CD4-positive, alpha-beta T cell treated with Interleukin-1 beta for 1 hour (primary cell): ENCODE data around the gene MAPK8IP3.
"Not testable (repeated sequence)": the region's sequence is repeated elsewhere in the genome, so short reads cannot be mapped to it uniquely, and the experiment has no call there.

Experiments
- DNase-seq, 2 donors: peaks; one replicate each; pipeline ENCODE4 v3.0.0-alpha.2; 2020 to 2022

The MAPK8IP3 gene

GRCh38 chr16:1713933-1714332, 7.9 kb downstream of the MAPK8IP3 start:
- peak in 1 of 2 donors; percentile 80 for DNase-seq

DNA sequence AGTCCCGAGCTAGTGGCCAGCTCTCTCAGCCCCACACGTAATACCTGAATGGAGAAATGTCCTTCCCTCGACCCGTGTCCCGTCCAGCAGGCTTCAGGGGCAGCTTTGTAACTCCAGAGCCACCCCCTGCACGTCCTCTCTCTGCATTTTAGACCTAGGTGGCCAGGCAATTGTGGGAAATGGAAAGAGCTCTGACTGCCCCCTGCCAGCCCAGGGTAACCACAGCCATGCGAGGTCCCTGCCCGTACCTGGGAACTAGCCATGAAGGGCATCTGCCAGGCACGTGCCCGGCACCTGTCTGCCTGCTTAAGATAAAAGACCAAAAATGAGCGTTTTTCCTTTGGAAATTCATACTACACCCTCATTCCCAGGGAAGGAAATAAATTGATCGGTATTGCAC, 9.2 kb downstream of the MAPK8IP3 start:
- no peak for DNase-seq

DNA sequence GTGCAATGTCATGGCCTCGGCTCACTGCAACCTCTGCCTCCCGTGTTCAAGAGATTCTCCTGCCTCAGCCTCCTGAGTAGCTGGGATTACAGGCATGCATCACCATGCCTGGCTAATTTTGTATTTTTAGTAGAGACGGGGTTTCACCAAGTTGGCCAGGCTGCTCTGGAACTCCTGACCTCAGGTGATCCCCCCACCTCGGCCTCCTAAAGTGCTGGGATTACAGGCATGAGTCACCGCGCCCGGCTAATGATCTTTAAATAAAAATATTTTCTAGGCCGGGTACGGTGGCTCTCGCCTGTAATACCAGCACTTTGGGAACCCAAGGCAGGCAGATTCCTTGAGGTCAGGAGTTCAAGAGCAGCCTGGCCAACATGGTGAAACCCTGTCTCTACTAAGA, 12.2 kb downstream of the MAPK8IP3 start:
- DNase-seq, result not testable (repeated sequence)

GRCh38 chr16:1719559-1720229, 13.7 kb downstream of the MAPK8IP3 start:
- peak in 1 of 2 donors; percentile 38 for DNase-seq

GRCh38 chr16:1721372-1721771, 15.4 kb downstream of the MAPK8IP3 start:
- no peak for DNase-seq

DNA sequence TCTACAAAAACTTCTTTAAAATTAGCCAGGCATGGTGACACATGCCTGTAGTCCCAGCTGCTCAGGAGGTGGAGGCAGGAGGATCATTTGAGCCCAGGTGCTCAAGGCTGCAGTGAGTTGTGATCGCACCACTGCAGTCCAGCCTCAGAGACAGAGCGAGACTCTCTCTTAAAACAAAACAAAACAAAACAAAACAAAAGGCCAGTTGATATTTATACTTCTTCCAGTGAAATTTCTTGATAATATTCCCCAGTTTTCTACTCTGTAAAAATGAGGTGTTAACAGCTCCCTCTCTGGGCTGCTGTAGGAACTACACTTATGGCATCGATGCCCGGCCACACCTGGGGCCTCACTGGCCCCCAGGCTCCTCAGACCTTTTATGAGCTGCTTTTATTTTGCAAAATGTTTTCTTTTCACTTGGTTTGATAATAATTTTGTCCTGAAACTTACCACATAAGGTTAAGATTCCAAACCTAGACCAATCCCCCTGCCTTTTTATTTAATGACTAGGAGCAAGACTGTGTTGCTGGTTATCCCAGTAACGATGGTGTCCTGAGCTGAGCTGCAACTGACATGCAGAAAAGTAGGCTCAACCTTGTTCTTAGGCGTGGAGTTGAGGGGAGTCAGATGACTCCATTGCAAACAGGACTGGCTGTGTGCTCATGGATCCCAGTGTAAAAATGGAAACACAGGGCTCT, 17.6 kb downstream of the MAPK8IP3 start:
- peak in 1 of 2 donors; percentile 55 for DNase-seq

GRCh38 chr16:1724491-1724890, 18.5 kb downstream of the MAPK8IP3 start:
- no peak for DNase-seq

GRCh38 chr16:1726661-1727502, 20.9 kb downstream of the MAPK8IP3 start:
- no peak for DNase-seq

GRCh38 chr16:1727651-1728624, 21.9 kb downstream of the MAPK8IP3 start:
- DNase-seq, result no peak

DNA sequence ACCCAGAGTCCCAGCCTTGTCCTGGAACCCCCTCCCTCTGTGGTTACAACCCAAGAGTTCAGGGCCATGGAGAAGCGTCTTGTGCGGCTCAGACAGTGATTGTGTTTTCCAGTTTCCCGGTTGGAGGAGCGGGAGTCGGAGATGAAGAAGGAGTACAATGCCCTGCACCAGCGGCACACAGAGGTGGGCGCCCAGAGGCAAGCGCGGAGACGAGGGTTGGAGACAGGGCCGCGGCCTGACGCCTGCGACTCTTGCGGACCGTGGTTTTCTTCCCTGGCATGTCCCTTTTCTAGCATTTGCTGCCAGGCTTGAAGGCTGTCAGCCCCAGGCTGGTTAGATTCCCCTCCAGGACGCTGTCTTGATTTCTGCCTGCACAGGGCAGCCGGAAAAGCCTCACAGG, 23.0 kb downstream of the MAPK8IP3 start:
- DNase-seq, result no peak

DNA sequence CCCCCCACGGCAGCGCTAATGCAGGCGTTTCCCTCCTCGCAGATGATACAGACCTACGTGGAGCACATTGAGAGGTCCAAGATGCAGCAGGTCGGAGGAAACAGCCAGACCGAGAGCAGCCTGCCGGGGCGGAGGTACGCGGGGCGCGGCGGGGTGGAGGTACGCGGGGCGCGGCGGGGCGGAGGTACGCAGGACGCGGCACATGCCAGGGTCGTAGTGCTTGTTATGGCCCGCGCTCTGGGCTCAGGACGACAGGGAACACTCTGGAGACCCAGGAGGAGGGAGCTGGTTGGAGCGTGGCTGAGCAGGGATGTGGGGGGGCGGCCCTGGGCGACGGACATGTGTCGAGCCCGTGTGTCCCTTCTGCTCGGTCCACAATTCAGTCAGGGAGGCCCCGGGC, 23.4 kb downstream of the MAPK8IP3 start:
- DNase-seq, result no peak

DNA sequence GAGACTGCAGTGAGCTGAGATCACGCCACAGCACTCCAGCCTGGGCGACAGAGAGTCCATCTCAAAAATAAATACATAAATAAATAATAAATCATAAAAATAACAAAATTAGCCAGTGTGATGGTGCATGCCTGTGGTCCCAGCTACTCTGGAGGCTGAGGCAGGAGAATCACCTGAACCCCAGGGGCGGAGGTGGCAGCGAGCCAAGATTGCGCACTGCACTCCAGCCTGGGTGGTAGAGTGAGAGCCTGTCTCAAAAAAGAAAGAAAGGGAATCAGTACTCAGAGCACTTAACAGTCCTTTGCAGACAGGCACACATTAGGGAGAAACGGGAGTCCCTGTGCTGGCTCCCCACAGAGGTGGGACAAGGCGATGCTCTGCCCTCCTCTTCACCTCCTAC, 25.1 kb downstream of the MAPK8IP3 start:
- no peak for DNase-seq

- no peak for DNase-seq
These were observed 25.6 kb downstream of the MAPK8IP3 start for GRCh38 chr16:1731603-1732002.

GRCh38 chr16:1732071-1732470, 26.1 kb downstream of the MAPK8IP3 start:
- no peak for DNase-seq

GRCh38 chr16:1732551-1732987, 26.6 kb downstream of the MAPK8IP3 start:
- DNase-seq, result not testable (repeated sequence)

GRCh38 chr16:1734123-1734522, 28.1 kb downstream of the MAPK8IP3 start:
- no peak for DNase-seq

GRCh38 chr16:1734816-1735215, 28.8 kb downstream of the MAPK8IP3 start:
- no peak for DNase-seq

DNA sequence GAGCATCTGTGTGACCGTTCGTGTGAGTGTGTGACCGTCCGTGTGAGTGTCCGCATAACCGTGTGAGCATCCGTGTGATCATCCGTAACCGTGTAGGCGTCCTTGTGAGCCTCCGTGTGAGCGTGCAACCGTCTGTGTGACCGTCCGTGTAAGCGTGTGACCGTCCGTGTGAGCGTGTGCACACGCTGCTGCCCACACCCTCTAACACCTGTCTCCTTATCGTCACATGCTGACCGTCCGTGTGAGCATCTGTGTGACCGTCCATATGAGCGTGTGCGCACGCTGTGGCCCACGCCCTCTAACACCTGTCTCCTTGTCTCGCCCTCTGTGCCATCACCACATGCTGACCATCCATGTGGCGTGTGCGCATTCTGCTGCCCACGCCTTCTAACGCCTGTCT, 34.2 kb downstream of the MAPK8IP3 start:
- no peak for DNase-seq

- no peak for DNase-seq
These were observed 34.9 kb downstream of the MAPK8IP3 start for GRCh38 chr16:1740781-1741490.

DNA sequence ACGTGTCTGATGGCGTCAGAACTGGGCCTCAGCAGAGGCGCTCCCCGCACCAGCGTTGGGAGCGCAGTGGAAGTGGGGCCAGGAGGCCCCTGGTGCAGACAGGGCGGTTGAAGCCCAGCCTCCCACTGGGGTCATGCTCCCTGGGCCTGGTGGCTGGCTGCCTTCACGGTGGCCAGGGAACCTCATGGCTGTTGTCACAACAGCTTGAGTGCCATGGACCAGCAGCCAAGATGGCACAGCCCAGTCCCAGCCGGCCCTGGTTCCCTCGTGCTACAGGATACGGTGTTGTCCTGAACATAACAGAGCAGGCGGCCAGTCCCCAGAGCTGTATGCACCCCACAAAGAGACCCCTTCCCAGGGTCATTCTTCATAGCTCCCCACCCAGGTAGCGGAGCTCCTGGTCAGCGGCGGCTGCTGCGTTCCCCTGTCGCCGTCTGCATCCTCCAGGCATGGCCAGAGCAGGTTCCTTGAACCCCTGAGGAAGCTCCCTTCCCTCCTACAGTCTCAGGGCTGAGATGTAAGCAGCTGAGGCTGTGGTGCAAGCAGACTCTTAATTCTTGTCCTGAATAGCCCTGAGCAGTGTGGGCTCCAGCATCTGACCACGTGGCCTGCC, 35.7 kb downstream of the MAPK8IP3 start:
- DNase-seq, result no peak
